Measurements from ENCODE around the gene SCGB2B2.

SCGB2B2 gene, protein sequence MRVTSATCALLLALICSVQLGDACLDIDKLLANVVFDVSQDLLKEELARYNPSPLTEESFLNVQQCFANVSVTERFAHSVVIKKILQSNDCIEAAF

DNA sequence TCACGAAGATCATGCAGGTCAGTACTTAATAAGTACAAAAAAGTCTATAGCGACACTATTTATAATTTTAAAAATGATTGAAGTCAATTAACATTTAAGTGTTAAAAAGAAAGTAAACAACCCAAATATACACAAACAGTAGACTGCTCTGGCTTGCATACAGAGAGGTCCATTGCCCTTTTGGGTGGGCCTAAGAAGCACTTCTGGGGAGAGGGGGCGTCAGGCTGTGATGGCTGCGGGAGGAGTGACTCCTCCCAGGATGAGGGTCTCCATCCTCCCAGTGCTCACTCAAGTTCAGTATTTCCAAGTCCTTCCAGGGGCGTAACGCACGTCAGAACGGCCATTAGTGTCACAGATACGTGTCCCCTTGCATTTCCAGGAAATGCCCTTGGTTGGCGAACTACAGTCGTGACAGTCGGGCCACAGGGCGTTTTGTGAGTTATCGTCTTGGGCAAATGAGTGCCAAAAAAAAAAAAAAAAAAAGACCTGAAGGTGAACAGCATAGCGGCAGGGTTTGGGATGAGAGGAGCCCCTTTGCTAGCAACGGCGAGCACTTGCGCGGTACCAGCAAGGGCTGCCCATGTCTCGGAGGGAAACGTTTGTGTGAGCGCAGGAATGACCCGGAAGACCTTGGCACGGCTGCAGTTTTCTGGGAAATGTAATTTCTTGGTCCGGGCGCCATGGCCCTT is at the start of gene SCGB2B2:
Gene SCGB2B2, minus strand, starts transcription at position 463 of the 689 bp plus-strand sequence. CDS start 82,596 bp downstream, outside the sequence.
- peaks cover 19% of the 10 kb centered on the region for H3K36me3 ChIP-seq (replicated peaks)
- H3K27ac ChIP-seq, result peak within 1 kb of the TSS; percentile 93
- TF ChIP-seq, protein P1, sequence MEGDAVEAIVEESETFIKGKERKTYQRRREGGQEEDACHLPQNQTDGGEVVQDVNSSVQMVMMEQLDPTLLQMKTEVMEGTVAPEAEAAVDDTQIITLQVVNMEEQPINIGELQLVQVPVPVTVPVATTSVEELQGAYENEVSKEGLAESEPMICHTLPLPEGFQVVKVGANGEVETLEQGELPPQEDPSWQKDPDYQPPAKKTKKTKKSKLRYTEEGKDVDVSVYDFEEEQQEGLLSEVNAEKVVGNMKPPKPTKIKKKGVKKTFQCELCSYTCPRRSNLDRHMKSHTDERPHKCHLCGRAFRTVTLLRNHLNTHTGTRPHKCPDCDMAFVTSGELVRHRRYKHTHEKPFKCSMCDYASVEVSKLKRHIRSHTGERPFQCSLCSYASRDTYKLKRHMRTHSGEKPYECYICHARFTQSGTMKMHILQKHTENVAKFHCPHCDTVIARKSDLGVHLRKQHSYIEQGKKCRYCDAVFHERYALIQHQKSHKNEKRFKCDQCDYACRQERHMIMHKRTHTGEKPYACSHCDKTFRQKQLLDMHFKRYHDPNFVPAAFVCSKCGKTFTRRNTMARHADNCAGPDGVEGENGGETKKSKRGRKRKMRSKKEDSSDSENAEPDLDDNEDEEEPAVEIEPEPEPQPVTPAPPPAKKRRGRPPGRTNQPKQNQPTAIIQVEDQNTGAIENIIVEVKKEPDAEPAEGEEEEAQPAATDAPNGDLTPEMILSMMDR (IDR thresholded peaks at IDR 0.05; ENCODE audit: low read depth, low read length, missing control alignments), result peak; percentile 32
- no peak for DNase-seq
- in situ Hi-C loops (cut with HindIII; ENCODE audit: low pct_ligation_motif_present, low sequenced_read_pairs), result no loop called here
- no peaks in the 10 kb centered on the region for H3K27me3 ChIP-seq (replicated peaks)
- peak within 1 kb of the TSS; percentile 71 for H3K4me3 ChIP-seq (ENCODE audit: low read depth, low read length)

DNA sequence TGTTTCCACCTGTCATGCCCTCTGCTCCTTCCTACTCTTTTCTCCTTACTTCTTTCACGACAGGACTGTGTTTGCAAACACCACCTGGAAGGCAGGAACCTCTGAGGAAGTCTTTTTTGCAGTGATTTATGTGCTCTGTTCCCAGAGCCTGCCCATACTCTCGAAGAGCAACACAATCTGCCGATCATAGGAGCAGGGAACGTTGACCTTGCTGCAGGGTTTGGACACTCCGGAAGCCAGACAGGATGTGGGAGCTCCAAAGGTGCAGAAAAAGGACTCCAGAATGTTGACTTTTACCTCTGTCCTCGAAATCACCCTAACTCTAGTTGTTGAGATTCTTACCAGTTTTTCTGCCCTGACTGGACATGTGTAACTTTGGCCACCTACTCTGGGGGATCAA is 48.4 kb upstream of the SCGB2B2 start:
- Histone ChIP-seq H3K27me3 (replicated peaks) (no peaks in the 10 kb centered on the region), H3K27ac (no peak overlapping the region), H3K4me3 (ENCODE audit: low read depth, low read length) (no peak overlapping the region), H3K36me3 (replicated peaks) (no peaks in the 10 kb centered on the region)
- in situ Hi-C loops (cut with HindIII; ENCODE audit: low pct_ligation_motif_present, low sequenced_read_pairs), result no loop called here
- no peak for DNase-seq
- TF ChIP-seq, protein P1 (IDR thresholded peaks at IDR 0.05; ENCODE audit: low read depth, low read length, missing control alignments), result no peak

DNA sequence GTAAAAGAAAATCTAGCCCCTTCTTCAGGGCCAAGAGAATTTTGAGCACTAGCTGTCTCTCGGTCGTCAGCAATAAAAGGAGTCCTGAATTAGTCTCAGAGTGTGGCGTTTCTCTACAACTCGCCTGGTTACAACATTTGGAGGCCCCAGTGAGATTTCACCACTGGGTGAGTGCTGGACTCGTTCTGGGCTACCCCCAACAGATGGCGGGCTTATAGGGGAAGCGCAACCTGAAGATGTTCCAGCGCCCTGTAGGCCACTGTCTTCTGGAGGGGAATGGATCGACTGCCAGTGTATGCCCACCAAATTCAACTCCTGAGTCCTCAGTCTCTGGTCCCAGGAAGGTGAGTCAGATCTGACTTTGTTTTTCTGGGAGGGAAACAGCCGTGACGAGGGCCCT is 45.4 kb upstream of the SCGB2B2 start:
- TF ChIP-seq, protein P1 (IDR thresholded peaks at IDR 0.05; ENCODE audit: low read depth, low read length, missing control alignments), result no peak
- no peak overlapping the region for H3K27ac ChIP-seq
- H3K36me3 ChIP-seq (replicated peaks), result no peaks in the 10 kb centered on the region

DNA sequence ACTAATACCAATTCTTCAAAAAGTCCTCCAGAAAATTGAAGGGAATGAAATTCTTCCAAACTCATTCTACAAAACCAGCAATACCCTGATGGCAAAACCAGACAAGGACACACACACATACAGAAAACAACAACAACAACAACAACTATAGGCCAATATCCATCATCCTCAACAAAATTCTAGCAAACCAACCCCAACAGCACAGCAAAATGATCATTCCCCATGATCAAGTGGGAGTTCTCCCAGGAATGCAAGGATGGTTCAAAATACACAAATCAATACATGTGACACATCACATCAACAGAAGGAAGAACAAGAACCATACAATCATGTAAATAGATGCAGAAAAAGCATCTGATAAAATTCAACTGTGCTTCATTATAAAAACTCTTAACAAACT is 38.4 kb upstream of the SCGB2B2 start:
- in situ Hi-C loops (cut with HindIII; ENCODE audit: low pct_ligation_motif_present, low sequenced_read_pairs), result no loop called here
- DNase-seq, result no peak
- Histone ChIP-seq H3K27me3 (replicated peaks) (no peaks in the 10 kb centered on the region), H3K27ac (no peak overlapping the region), H3K36me3 (replicated peaks) (no peaks in the 10 kb centered on the region), H3K4me3 (ENCODE audit: low read depth, low read length) (no peak overlapping the region)
- TF ChIP-seq, protein P1 (IDR thresholded peaks at IDR 0.05; ENCODE audit: low read depth, low read length, missing control alignments), result no peak

More for the DNA sequence above, 45.4 kb upstream of the SCGB2B2 start:
- DNase-seq, result no peak
- no peaks in the 10 kb centered on the region for H3K27me3 ChIP-seq (replicated peaks)
- H3K4me3 ChIP-seq (ENCODE audit: low read depth, low read length), result no peak overlapping the region
- in situ Hi-C loops (cut with HindIII; ENCODE audit: low pct_ligation_motif_present, low sequenced_read_pairs), result no loop called here

DNA sequence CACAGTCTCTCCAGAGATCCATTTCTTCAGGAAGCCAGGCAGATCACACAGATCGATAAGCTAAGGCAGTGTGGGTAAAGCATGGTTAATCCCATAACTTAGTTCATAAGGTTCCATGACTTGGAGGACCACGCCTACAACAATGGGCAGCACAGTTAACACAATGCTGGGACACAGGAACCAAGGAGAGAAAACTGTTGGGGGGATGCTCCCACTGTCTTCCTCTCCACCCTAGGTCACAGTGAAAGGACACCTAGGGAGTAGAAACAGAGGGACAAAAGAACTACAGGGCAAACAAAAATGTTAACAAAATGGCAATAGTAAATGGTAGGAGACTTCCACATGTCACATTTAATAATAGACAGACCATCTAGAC is 36.3 kb upstream of the SCGB2B2 start:
- H3K36me3 ChIP-seq (replicated peaks), result no peaks in the 10 kb centered on the region
- H3K4me3 ChIP-seq (ENCODE audit: low read depth, low read length), result no peak overlapping the region
- no peak for DNase-seq
- no peak overlapping the region for H3K27ac ChIP-seq
- no peaks in the 10 kb centered on the region for H3K27me3 ChIP-seq (replicated peaks)
- in situ Hi-C loops (cut with HindIII; ENCODE audit: low pct_ligation_motif_present, low sequenced_read_pairs), result no loop called here
- TF ChIP-seq, protein P1 (IDR thresholded peaks at IDR 0.05; ENCODE audit: low read depth, low read length, missing control alignments), result no peak

Data from brain microvascular endothelial cell (primary cell).